Epidermal melanocyte (primary cell): ENCODE measurements around the gene CISH.

Experiments
- DNase-seq: peaks from one replicate; pipeline ENCODE4 v3.0.0; 2011; ENCODE audit warnings: low spot score; ENCODE audit not compliant: insufficient read length

Gene CISH

DNA sequence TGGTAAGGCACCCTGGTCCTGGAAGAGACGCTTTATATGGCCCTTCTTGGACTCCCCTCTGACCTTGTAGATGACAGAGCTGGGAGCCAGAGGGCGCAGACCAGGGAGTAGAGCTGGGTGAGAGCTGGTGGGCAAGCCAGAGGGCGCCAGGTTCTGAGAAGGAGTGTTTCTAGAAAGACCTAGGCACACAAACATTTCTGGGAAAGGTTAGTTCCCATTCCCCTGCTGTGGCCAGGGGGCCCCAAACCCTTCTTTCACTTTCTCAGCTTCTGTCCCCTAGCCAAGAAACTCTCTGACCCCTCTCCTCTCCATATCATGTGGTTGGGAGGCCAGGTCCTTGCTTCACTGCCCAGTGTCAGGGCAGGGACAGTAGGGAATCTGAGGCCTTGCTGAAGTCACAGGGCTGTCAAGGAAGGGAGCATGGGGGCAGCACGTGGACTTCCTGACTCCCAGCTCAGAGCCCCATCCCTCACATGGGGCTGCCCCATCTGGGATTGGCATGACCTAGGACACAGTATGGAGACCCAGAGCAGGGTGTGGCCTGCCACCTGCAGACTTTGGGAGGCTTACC lies 38.7 kb downstream of the CISH start:
- no peak for DNase-seq

DNA sequence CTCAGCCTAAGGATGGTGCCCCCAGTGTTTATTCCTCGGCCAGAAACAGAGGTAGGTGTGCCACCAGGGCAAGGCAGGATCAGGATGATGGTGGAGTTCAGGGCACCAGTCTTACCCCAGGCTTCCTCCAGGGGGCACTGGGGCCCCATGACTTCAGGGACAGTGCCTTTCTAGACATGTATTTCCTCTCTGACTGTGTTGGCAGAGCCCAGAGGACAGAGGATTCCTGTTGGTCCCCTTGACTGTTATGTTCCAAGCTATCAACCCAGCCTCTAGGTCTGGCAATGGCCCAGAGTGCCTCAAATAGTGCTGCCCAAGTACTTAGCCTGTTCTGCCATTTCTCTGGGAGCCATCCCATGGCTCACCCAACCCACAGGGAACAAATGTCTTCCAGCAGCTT lies 39.4 kb downstream of the CISH start:
- DNase-seq = peak; percentile 54

DNA sequence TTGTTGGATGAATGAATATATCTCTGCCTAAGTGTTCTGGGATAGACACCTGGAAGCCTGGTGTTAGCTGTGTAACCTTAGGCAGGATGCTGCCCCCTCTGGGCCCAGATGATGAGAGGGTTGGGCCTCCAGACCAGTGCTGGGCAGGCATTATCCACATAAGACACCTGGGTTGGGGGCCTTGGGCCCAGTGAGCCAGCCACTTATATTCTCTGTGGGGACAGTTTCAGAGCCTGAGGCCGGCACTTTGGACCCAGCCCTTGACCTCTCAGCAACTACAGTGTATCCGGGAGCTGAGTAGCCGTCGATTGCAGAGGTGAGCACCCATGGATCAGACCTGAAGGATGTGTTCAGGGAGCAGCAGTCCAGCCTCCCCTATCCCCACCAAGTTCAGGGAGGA lies 40.1 kb downstream of the CISH start:
- DNase-seq = no peak

DNA sequence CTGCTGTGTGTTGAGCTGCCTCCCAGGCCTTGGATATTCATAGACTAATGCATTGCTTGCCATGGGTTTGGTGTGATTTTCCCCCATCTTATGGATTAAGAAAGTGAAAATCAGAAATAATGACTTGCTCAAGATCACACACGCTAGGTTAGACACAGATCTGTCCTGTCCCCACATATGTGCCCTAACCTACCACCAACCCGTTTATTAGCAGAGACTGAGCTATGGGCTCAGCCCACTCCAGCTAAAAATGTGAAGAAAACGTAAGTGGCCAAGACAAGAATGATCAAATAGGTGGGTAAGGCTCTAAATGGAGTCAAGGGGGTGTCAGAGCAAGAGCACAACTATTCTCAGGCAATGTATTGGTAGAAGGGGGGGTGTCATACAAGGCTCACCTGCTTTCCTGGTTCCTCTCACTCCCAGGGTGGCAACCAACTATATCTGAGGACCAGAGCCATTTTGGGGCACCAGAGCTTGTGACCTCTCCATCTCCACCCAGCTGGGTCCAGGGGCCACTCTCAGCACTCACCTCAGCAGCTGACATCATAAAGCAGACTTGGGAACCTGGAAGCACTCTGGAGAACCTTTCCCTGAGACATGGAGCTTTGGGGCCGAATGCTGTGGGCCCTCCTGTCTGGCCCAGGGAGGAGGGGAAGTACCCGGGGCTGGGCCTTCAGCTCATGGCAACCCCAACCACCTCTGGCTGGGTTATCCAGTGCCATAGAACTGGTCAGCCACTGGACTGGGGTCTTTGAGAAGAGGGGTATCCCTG lies 40.9 kb downstream of the CISH start:
- no peak for DNase-seq

DNA sequence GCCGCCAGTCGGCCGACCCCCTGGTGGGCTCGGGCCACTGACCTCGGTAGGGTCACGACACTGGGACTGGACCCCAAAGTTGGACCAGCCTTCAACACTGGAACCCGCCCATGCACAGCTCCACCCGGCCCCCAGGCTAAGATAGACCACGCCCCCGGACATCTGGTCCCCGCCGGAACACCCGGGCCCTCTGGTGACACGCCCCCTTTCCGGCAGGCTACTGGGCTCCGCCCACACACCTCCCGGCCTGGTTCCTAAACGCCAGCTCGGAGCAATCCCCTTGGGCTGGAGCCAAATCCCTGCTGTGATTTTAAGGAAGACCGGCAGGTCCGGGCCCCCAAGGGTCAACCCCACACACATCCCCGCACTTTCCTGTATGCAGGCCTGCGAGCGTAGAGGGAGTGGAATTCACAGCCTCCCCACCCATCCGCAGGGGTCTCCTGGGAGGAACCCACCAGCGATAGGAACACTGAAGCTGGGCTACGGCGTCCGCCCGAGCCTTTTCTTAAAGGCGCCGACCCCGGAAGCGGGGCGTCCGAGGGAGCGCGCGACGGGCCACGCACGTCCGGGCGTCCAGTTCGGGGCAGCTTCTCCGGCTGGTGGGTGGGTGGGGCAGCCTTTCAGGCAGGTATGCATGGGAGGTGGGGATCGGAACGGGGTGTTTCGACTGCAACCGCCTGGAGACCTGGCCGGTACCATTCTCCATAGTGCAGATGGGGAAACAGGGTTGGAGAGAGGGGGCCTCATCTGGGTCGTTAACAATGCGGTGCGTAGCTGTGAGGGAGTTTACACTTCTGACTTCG lies 42.4 kb downstream of the CISH start, which contains the start of gene HEMK1:
HEMK1 (plus strand) TSS at position 576 of the 803 bp plus-strand sequence. CDS start 1,583 bp downstream, outside the sequence.
- DNase-seq = peak; percentile 99

DNA sequence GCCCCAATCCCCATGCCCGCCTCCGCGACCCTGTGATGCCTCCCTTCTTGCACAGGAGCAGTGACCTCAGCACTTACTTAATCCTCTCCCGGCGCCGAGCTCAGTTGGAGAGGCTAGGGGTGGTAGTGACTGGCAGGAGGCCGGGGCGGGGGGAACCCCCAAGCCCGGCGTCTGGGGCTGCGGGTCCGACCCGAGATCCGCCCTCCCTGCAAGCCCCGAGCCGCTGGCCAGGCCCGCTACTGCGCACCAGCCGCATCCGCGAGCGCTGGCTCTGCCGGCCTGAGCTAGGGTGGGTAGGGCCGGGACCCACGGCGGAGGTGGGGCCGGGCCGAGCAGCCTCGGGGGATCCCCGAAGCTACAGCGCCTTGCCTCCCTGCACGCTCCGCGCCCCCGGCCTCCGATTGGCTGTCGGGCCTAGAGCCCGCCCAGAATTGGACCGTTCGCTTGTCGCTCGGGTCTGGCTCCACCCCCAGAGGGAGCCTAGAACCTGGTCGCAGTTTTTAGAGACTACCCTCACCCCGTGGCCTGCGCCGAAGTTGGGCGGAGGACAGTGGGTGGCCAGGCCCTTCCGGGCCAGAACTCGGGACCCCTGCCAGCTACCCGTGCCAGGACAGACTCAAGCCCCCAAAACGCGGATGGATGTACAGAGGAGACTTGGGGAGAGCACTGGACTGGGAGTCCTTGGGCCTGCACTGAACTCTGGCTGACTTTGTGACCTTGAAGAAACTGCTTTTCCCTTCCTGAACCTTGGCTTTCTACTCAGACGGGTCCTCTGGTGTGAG lies 44.0 kb downstream of the CISH start, which contains the start of gene C3orf18:
C3orf18 (minus strand) TSS at position 362 of the 782 bp plus-strand sequence. CDS start 2,048 bp downstream, outside the sequence.
- peak; percentile 97 for DNase-seq

DNA sequence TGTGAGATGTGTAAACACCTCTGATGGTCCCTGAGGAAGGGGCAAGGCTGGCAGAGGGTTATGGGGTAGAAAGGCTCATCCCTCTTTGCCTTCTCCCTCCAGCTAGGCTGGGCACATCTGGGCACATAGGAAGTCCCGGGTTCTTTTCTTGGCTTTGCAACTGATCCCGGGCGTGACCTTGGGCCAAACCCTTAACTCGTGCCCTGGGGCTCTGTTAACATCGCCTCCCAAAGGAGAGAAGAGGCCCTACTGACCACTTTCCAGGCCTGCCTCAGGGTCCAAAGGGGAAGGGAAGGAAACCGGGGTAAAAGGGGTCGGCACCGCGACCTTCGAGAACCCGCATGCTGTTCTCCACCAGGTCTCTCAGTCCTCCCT lies 44.6 kb downstream of the CISH start:
- DNase-seq = no peak

DNA sequence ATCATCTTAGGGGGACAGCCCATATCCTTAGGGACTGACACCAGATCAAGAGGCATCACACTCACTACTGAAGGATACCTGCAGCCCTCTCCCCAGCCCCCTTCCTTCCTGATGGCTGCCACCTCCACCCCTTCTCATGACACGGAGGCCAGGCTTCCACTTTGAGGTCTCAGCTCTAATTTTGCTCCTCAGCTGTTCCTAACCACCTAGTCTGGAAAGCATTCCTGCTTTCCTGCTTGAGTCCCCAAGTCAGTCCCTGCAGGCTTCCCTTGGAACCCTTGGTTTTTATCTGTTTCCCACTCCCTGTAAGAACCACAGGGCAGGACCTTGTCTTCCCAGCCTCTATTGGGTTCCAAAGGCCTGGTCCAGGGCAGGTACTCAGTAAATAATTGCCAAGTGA lies 47.3 kb downstream of the CISH start:
- no peak for DNase-seq

DNA sequence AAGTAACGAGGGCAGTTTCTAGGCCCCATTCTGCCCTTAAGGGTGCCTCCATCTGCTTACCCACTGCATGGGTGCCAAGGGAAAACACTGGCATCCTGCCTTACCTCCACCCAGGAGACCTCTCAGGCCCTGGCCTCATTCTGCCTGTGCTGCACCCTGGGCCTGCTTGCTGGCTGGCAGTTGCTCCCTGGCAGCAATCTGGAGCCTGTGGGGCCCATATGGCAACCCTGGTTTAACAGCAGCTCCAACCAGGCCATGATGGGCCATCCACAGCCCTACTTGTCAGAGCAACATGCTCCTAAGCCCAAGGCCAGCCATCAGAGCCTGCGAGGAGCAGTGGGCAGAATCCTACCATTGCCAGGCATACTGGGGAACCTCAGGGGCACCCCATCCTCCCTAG lies 47.7 kb downstream of the CISH start:
- DNase-seq = no peak

DNA sequence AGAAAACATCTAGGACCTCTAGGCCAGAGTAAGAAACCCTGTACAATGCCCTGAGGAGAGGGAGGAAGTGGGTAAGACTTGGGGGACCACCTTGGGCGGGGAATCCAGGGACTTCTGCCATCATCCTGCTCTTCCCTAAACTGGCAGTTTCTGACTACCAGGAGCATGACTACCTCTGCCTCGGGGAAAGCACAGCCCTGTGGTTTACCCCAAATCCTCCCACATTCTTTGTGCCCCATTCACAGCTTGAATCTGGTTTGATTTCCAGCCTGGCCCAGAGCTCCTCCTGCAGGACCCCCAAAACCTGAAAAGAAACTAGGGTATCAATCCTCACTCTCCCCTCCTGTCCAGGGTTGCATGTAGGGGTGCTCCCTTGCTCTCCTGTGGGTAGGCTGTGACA lies 48.7 kb downstream of the CISH start:
- no peak for DNase-seq

DNA sequence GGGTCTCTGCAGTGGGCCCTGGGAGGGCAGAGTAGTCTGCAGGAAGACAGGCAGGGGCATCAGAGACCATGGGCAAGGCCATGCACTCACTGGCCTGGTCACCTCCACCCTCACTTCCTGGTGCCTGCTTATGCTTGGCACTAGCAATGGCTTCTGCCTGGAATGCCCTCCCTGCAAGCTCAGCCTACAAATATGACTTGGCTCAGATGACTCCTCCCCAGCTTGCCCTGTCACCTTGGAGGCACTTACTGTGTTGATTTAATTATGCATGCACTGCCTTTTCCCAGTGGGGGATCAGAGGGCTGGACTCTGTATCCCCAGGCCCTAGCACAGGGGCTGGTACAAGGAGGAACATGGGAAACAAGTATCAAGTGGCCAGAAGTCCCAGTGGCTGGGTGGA lies 51.9 kb downstream of the CISH start:
- no peak for DNase-seq

DNA sequence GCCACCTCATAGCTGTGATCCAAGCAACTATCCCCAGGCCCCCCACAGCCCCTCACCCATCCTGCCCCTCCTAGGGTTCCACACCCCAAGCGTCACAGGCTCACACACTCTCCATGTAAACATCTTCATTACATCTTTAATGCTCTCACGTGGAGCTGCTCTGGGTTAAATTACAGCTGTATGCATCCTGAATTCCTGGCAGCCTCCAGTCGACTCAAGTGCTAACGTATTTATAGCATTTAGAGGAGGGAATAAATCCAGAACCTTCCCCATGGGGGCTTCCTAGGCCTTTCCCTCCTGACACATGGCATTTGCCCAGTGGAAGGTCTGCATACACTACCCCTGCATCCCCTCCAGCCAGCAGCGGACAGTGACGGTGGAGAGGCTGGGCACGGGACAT lies 53.7 kb downstream of the CISH start:
- no peak for DNase-seq

DNA sequence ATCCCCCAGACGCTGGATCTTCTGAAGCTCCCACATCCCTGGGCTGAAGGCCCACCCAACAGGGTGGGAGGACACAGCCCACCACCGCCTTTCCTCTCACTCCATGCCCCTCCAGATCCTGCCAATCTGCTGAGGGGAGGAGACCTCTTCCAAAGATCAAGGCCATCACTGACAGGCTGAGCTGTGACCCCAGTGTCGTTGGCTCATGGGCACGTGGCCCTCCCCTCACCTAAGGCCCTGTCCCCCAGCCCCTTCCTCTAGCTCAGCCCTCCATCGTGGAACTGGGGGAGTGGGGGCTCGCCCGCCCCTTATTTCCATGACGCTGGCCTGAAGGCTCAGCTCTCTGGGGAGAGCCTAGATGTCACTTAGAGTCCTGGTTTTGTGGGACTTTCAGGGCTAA lies 54.5 kb downstream of the CISH start:
- no peak for DNase-seq
